Endothelial cell of umbilical vein (primary cell): ENCODE results near the gene C1RL. TPM values are rescaled to one million over a fixed set of nuclear protein-coding genes. Genes with fewer than 3 reads are reported as not detected.

Experiments
- BruUV-seq: library from RNA; stranded (reverse); fragments of 400-500 nt; replicated peaks from 2 replicates; lab custom pipeline; 2021; lab: Mats Ljungman, UMichigan
- CTCF ChIA-PET: fragments of 300-600, 350-600 bp; sonication (Branson Sonifier 250); formaldehyde crosslinking; loops from one replicate; lab custom pipeline; 2021; ENCODE audit warnings: antibody characterized with exemption, inconsistent platforms; lab: Charles Lee
- POLR2A ChIA-PET: fragments of 300-600, 350-600 bp; sonication (Branson Sonifier 250); formaldehyde crosslinking; loops from one replicate; lab custom pipeline; 2021; ENCODE audit warnings: antibody characterized with exemption, inconsistent platforms; lab: Charles Lee
- DNase-seq: peaks from one replicate; pipeline ENCODE4 v3.0.0-alpha.2; 2011; ENCODE audit warnings: low read depth, low spot score
- FAIRE-seq: peaks from 2 replicates; lab custom pipeline; 2011; peaks lifted over from hg19 to GRCh38; lab: Jason Lieb, UNC
- H2AFZ ChIP-seq: 2 replicates; pipeline ENCODE4 v1.6.0; 2012; ENCODE audit warnings: low read depth, low read length, control low read depth, inconsistent platforms
- H3K27ac ChIP-seq: 2 replicates; pipeline ENCODE4 v1.5.1; 2011; ENCODE audit warnings: low read depth, mild to moderate bottlenecking, control low read depth, low read length, moderate library complexity; ENCODE audit not compliant: insufficient read depth
- H3K27me3 ChIP-seq, 2 experiments: 2 replicates each; pipeline versions ENCODE4 v1.6.0 to v1.6.1; 2011; ENCODE audit warnings: low read length in 2 of 2, mixed read lengths in 1 of 2; ENCODE audit not compliant: control insufficient read depth in 2 of 2, insufficient read depth in 2 of 2
- H3K36me3 ChIP-seq, 2 experiments: 2 replicates in 1 of 2; 3 replicates in 1 of 2; pipeline ENCODE4 v1.5.1; 2011; ENCODE audit warnings: low read length in 2 of 2, mild to moderate bottlenecking in 1 of 2, moderate library complexity in 1 of 2; ENCODE audit not compliant: control insufficient read depth in 2 of 2, insufficient read depth in 2 of 2; ENCODE audit errors: extremely low read depth in 1 of 2
- H3K4me1 ChIP-seq: 3 replicates; pipeline ENCODE4 v1.5.1; 2011; ENCODE audit warnings: mild to moderate bottlenecking, low read length; ENCODE audit not compliant: control insufficient read depth, insufficient read depth; ENCODE audit errors: extremely low read depth
- H3K4me2 ChIP-seq: 2 replicates; pipeline ENCODE4 v1.6.1; 2011; ENCODE audit warnings: low read length, control low read depth, mixed read lengths; ENCODE audit not compliant: insufficient read depth
- H3K4me3 ChIP-seq, 3 experiments: fragments of 200-600 bp in 1 of 3; sonication (generic), shearing (Covaris generic) in 1 of 3; replicated peaks in 1 of 3; 2 replicates each; pipeline ENCODE4 v1.5.1; 2011 to 2016; ENCODE audit warnings: control low read depth in 3 of 3, low read length in 3 of 3, mild to moderate bottlenecking in 2 of 3, inconsistent platforms in 1 of 3, low read depth in 1 of 3, moderate library complexity in 1 of 3; ENCODE audit not compliant: insufficient read depth in 1 of 3
- H3K79me2 ChIP-seq: 2 replicates; pipeline ENCODE4 v1.6.0; 2012; ENCODE audit warnings: low read length, inconsistent platforms; ENCODE audit not compliant: control insufficient read depth, insufficient read depth
- H3K9ac ChIP-seq: replicated peaks from 2 replicates; pipeline ENCODE3; 2011; ENCODE audit warnings: low read length, control low read depth; ENCODE audit not compliant: insufficient read depth; ENCODE audit errors: extremely low read depth
- H3K9me1 ChIP-seq: replicated peaks from 3 replicates; pipeline ENCODE4 v1.6.0; 2011; ENCODE audit warnings: mild to moderate bottlenecking, low read length; ENCODE audit not compliant: control insufficient read depth, insufficient read depth; ENCODE audit errors: extremely low read depth
- H3K9me3 ChIP-seq: replicated peaks from 2 replicates; pipeline ENCODE4 v1.5.1; 2012; ENCODE audit warnings: low read length, inconsistent platforms; ENCODE audit not compliant: control insufficient read depth, insufficient read depth
- H4K20me1 ChIP-seq: replicated peaks from 2 replicates; pipeline ENCODE3; 2011; ENCODE audit warnings: mild to moderate bottlenecking, low read length; ENCODE audit not compliant: control insufficient read depth, insufficient read depth; ENCODE audit errors: extremely low read depth
- EZH2 ChIP-seq: IDR thresholded peaks from 2 replicates; pipeline ENCODE4 v1.6.1; 2012; ENCODE audit warnings: borderline replicate concordance, low read depth, mild to moderate bottlenecking, moderate library complexity, low read length, inconsistent platforms; ENCODE audit not compliant: severe bottlenecking
- FOS ChIP-seq: IDR thresholded peaks from 2 replicates; pipeline ENCODE4 v1.6.1; 2011; ENCODE audit warnings: mild to moderate bottlenecking, low read length, moderate library complexity, borderline replicate concordance; ENCODE audit not compliant: insufficient read depth
- GATA2 ChIP-seq: IDR thresholded peaks from 2 replicates; pipeline ENCODE4 v1.7.0; 2011; ENCODE audit warnings: low read depth, mild to moderate bottlenecking, moderate library complexity, mixed read lengths, low read length; ENCODE audit not compliant: insufficient read length, insufficient read depth
- JUN ChIP-seq: IDR thresholded peaks from 2 replicates; pipeline ENCODE4 v1.6.1; 2011; ENCODE audit warnings: borderline replicate concordance, low read depth; ENCODE audit not compliant: insufficient read length, insufficient read depth
- MYC ChIP-seq: IDR thresholded peaks from one replicate; pipeline ENCODE4 v1.6.1; 2011; ENCODE audit warnings: mild to moderate bottlenecking, low read depth, low read length
- POLR2A ChIP-seq: IDR thresholded peaks from 2 replicates; pipeline ENCODE4 v1.6.1; 2012; ENCODE audit warnings: low read depth, mild to moderate bottlenecking, control low read depth, low read length
- POLR2AphosphoS5 ChIP-seq: IDR thresholded peaks from 2 replicates; pipeline ENCODE4 v1.6.1; 2012; ENCODE audit warnings: low read depth, mild to moderate bottlenecking, control low read depth, low read length, moderate library complexity; ENCODE audit not compliant: insufficient read depth
- dilution Hi-C: fragments of 300-500 bp; cut with MboI; formaldehyde crosslinking; loops from one replicate; pipeline ENCODE4 v1.15.0; 2019; ENCODE audit warnings: low sequenced_read_pairs; ENCODE audit not compliant: extremely low pct_ligation_motif_present
- intact Hi-C: fragments of 100-400 bp; cut with micrococcal nuclease; formaldehyde crosslinking; loops from one replicate; pipeline ENCODE4 v1.10.0; 2022
- polyA plus RNA-seq, 4 experiments: library from polyadenylated mRNA; depleted of rRNA in 3 of 4; stranded (reverse) in 3 of 4; unstranded in 1 of 4; fragments of >200 nt; gene quantifications; 2 replicates each; pipeline versions ENCODE4 v1.2.1 to v1.2.3, GENCODE V29; 2011 to 2012; ENCODE audit warnings: missing spikeins in 1 of 4
- total RNA-seq: library from RNA; stranded (reverse); gene quantifications from 2 replicates; pipeline ENCODE4 v1.2.3, GENCODE V29; 2021
- TF ChIP-seq, protein P1 (sequence below), 2 donors: IDR thresholded peaks; 1 replicate in 1 of 2; 2 replicates in 1 of 2; pipeline ENCODE4 v1.5.1; 2011; ENCODE audit warnings: low read length in 2 of 2, mild to moderate bottlenecking in 2 of 2, moderate library complexity in 2 of 2, control low read depth in 1 of 2, inconsistent platforms in 1 of 2, low read depth in 1 of 2; ENCODE audit not compliant: insufficient read depth in 1 of 2; ENCODE audit errors: extremely low read depth in 1 of 2
- TF ChIP-seq, protein P2 (sequence below): IDR thresholded peaks from 2 replicates; pipeline ENCODE4 v1.6.1; 2011; ENCODE audit not compliant: insufficient read depth, insufficient read length

C1RL gene
- total and polyA plus RNA-seq, 2 donors (not counting 3 experiments of a cell fraction or from before 2014, with no cell fraction given): 20.9 to 25.0 TPM

DNA sequence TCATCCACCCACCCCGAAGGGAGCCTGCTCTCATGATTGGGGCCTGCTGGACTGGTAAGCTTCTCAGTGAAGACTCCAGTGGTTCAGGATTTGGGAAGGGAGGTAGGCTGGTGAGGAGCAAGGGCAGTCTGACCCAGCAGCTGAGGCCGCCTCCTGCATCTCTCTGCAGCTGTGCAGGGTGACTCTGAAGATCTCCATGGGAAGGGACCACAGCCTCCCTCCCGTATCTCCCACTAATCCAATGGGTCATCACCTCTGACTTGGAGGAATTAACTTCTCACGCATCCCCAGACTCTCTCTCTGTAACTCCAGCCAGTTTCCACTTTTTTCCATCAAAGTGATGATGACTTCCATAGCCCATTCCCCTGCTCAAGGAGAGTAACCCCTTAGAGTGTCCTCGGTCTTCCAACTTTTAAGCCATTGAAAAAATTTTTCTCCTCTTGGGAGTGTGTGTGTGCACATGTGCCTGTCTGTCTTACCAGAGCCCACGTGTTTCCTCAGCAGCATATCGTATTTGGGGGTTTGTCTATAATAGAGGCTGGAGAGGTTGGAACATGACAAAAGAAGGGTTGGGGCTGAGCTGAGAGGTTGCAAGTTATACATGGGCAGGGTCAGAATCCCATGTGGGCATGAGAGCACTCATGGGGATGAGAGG, 32.5 kb upstream of the C1RL start:
- BruUV-seq: no TSS peak
- Histone ChIP-seq H3K4me3 (no peak overlapping the region), H3K4me1 (no peaks in the 10 kb centered on the region), H3K27me3 (no peaks in the 10 kb centered on the region), H2AFZ (no peak overlapping the region), H3K4me2 (no peak overlapping the region), H3K79me2 (no peaks in the 10 kb centered on the region), H3K9me3 (no peaks in the 10 kb centered on the region), H3K9me1 (no peaks in the 10 kb centered on the region), H3K36me3 (peaks cover 5 to 8% of the 10 kb centered on the region in 2 experiments), H3K27ac (no peak overlapping the region), H4K20me1 (no peaks in the 10 kb centered on the region), H3K9ac (no peak overlapping the region)
- ChIA-PET POLR2A (interaction anchor here (0.7 kb wide), 1 partner anchor 198 kb away, joined by 5 read pairs; the partner anchor contains the start of gene RNU7-1), CTCF (interaction anchor here (0.8 to 3.3 kb wide), 12 partner anchors 8 to 499 kb away, joined by 3 to 33 read pairs (median 5); partner anchors contain the start of genes CLSTN3 and PEX5)
- FAIRE-seq: no peak
- dilution Hi-C loops (no loop called here), intact Hi-C loops (loop anchor here (1.0 kb wide), 4 partner anchors 9 to 497 kb away; no protein-coding TSS in a partner anchor)
- DNase-seq: no peak
- no peak for TF ChIP-seq GATA2
- no peak for TF ChIP-seq EZH2
- no peak for TF ChIP-seq MYC
- no peak for TF ChIP-seq JUN
- no peak for TF ChIP-seq FOS
- no peak for TF ChIP-seq POLR2AphosphoS5
- TF ChIP-seq POLR2A: no peak
- TF ChIP-seq, protein P1, sequence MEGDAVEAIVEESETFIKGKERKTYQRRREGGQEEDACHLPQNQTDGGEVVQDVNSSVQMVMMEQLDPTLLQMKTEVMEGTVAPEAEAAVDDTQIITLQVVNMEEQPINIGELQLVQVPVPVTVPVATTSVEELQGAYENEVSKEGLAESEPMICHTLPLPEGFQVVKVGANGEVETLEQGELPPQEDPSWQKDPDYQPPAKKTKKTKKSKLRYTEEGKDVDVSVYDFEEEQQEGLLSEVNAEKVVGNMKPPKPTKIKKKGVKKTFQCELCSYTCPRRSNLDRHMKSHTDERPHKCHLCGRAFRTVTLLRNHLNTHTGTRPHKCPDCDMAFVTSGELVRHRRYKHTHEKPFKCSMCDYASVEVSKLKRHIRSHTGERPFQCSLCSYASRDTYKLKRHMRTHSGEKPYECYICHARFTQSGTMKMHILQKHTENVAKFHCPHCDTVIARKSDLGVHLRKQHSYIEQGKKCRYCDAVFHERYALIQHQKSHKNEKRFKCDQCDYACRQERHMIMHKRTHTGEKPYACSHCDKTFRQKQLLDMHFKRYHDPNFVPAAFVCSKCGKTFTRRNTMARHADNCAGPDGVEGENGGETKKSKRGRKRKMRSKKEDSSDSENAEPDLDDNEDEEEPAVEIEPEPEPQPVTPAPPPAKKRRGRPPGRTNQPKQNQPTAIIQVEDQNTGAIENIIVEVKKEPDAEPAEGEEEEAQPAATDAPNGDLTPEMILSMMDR (IDR thresholded peaks at IDR 0.05; ENCODE audit: extremely low read depth in 1 of 2, insufficient read depth in 1 of 2, low read depth in 1 of 2, low read length in 2 of 2): no peak
- TF ChIP-seq, protein P2, sequence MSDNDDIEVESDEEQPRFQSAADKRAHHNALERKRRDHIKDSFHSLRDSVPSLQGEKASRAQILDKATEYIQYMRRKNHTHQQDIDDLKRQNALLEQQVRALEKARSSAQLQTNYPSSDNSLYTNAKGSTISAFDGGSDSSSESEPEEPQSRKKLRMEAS: no peak
